Measurements from ENCODE around the gene TSHZ3.

Gene TSHZ3

GRCh38 chr19:31334849-31335624, 14.2 kb downstream of the TSHZ3 start:
- no peak for DNase-seq (ENCODE audit: low read depth)

GRCh38 chr19:31334101-31334848, 15.0 kb downstream of the TSHZ3 start:
- no peak for DNase-seq (ENCODE audit: low read depth)

- DNase-seq (ENCODE audit: low read depth) = no peak
These were observed 17.1 kb downstream of the TSHZ3 start for GRCh38 chr19:31332096-31332495.

GRCh38 chr19:31331536-31331935, 17.7 kb downstream of the TSHZ3 start:
- DNase-seq (ENCODE audit: low read depth) = no peak

- no peak for DNase-seq (ENCODE audit: low read depth)
These were observed 18.5 kb downstream of the TSHZ3 start for GRCh38 chr19:31330761-31331160.

- no peak for DNase-seq (ENCODE audit: low read depth)
These were observed 19.0 kb downstream of the TSHZ3 start for GRCh38 chr19:31330237-31330636.

- no peak for DNase-seq (ENCODE audit: low read depth)
These were observed 19.4 kb downstream of the TSHZ3 start for GRCh38 chr19:31329819-31330218.

GRCh38 chr19:31328238-31328637, 21.0 kb downstream of the TSHZ3 start:
- DNase-seq (ENCODE audit: low read depth) = no peak

- no peak for DNase-seq (ENCODE audit: low read depth)
These were observed 22.8 kb downstream of the TSHZ3 start for GRCh38 chr19:31326329-31327028.

GRCh38 chr19:31325342-31325741, 23.9 kb downstream of the TSHZ3 start:
- DNase-seq (ENCODE audit: low read depth) = no peak

- DNase-seq (ENCODE audit: low read depth) = no peak
These were observed 29.8 kb downstream of the TSHZ3 start for GRCh38 chr19:31319465-31319864.

GRCh38 chr19:31318790-31319425, 30.3 kb downstream of the TSHZ3 start:
- DNase-seq (ENCODE audit: low read depth) = no peak

- no peak for DNase-seq (ENCODE audit: low read depth)
These were observed 31.7 kb downstream of the TSHZ3 start for GRCh38 chr19:31317570-31317969.

GRCh38 chr19:31317093-31317492, 32.1 kb downstream of the TSHZ3 start:
- DNase-seq (ENCODE audit: low read depth) = no peak

- no peak for DNase-seq (ENCODE audit: low read depth)
These were observed 32.9 kb downstream of the TSHZ3 start for GRCh38 chr19:31316201-31316951.

GRCh38 chr19:31315652-31316051, 33.6 kb downstream of the TSHZ3 start:
- DNase-seq (ENCODE audit: low read depth) = no peak

- DNase-seq (ENCODE audit: low read depth) = no peak
These were observed 34.2 kb downstream of the TSHZ3 start for GRCh38 chr19:31314849-31315629.

- no peak for DNase-seq (ENCODE audit: low read depth)
These were observed 35.1 kb downstream of the TSHZ3 start for GRCh38 chr19:31314156-31314555.

- no peak for DNase-seq (ENCODE audit: low read depth)
These were observed 35.8 kb downstream of the TSHZ3 start for GRCh38 chr19:31313291-31314030.

- no peak for DNase-seq (ENCODE audit: low read depth)
These were observed 36.5 kb downstream of the TSHZ3 start for GRCh38 chr19:31312677-31313244.
